Neural progenitor cell (in vitro differentiated cells): ENCODE results near the gene NPR3. TPM values are rescaled to one million over a fixed set of nuclear protein-coding genes. Genes with fewer than 3 reads are reported as not detected.
"Not testable (repeated sequence)": the region's sequence is repeated elsewhere in the genome, so short reads cannot be mapped to it uniquely, and the experiment has no call there.

ENCODE experiments used
- DNase-seq: peaks from one replicate; pipeline ENCODE4 v3.0.0-alpha.2; 2016; ENCODE audit warnings: low spot score
- H2AFZ ChIP-seq: fragments of 200-600 bp; sonication (generic); replicated peaks from 2 replicates; pipeline ENCODE4 v1.6.1; 2016; ENCODE audit warnings: antibody characterized with exemption
- H3F3A ChIP-seq: fragments of 200-600 bp; sonication (generic); 2 replicates; pipeline ENCODE4 v1.6.1; 2016; ENCODE audit warnings: antibody characterized with exemption, low read depth
- H3K27ac ChIP-seq: fragments of 200-600 bp; sonication (generic); 2 replicates; pipeline ENCODE4 v1.5.1; 2016; ENCODE audit warnings: mild to moderate bottlenecking
- H3K27me3 ChIP-seq: fragments of 200-600 bp; sonication (generic); 2 replicates; pipeline ENCODE4 v1.6.1; 2016; ENCODE audit warnings: mild to moderate bottlenecking, moderate library complexity
- H3K36me3 ChIP-seq: fragments of 200-600 bp; sonication (generic); 2 replicates; pipeline ENCODE4 v1.5.1; 2016
- H3K4me1 ChIP-seq: fragments of 200-600 bp; sonication (generic); 2 replicates; pipeline ENCODE4 v1.6.1; 2016; ENCODE audit warnings: mixed run types
- H3K4me2 ChIP-seq: fragments of 200-600 bp; sonication (generic); 2 replicates; pipeline ENCODE4 v1.6.1; 2016
- H3K4me3 ChIP-seq: fragments of 200-600 bp; sonication (generic); 2 replicates; pipeline ENCODE4 v1.5.1; 2016
- H3K79me2 ChIP-seq: fragments of 200-600 bp; sonication (generic); 2 replicates; pipeline ENCODE4 v1.6.1; 2016; ENCODE audit warnings: low read depth
- H3K9ac ChIP-seq: fragments of 200-600 bp; sonication (generic); 2 replicates; pipeline ENCODE4 v1.6.1; 2016
- H3K9me3 ChIP-seq: fragments of 200-600 bp; sonication (generic); 2 replicates; pipeline ENCODE4 v1.5.1; 2016; ENCODE audit warnings: low read depth
- H4K20me1 ChIP-seq: fragments of 200-600 bp; sonication (generic); 2 replicates; pipeline ENCODE4 v1.6.1; 2016; ENCODE audit warnings: low read depth
- H3K27ac Mint-ChIP-seq: 3 replicates; pipeline ENCODE4 v1.8.0; 2021; ENCODE audit warnings: mixed read lengths
- H3K27me3 Mint-ChIP-seq: 2 replicates; pipeline ENCODE4 v1.8.0; 2022; ENCODE audit warnings: low read depth, mild to moderate bottlenecking, inconsistent platforms, moderate library complexity, mixed read lengths; ENCODE audit not compliant: insufficient read depth
- H3K36me3 Mint-ChIP-seq: 3 replicates; pipeline ENCODE4 v1.8.0; 2021; ENCODE audit warnings: mixed read lengths
- H3K4me1 Mint-ChIP-seq: 3 replicates; pipeline ENCODE4 v1.8.0; 2021; ENCODE audit warnings: mixed read lengths
- H3K4me3 Mint-ChIP-seq: 3 replicates; pipeline ENCODE4 v1.8.0; 2021; ENCODE audit warnings: mild to moderate bottlenecking, moderate library complexity, mixed read lengths
- H3K9me3 Mint-ChIP-seq: 3 replicates; pipeline ENCODE4 v1.8.0; 2020; ENCODE audit warnings: mixed read lengths
- CTCF ChIP-seq: fragments of 200-600 bp; sonication (generic); IDR thresholded peaks from 2 replicates; pipeline ENCODE4 v1.5.1; 2017; ENCODE audit warnings: antibody characterized with exemption, mild to moderate bottlenecking
- EZH2 ChIP-seq: fragments of 200-600 bp; sonication (generic); IDR thresholded peaks from 2 replicates; pipeline ENCODE4 v1.6.1; 2017; ENCODE audit warnings: antibody characterized with exemption, mild to moderate bottlenecking, moderate library complexity
- EZH2phosphoT487 ChIP-seq: fragments of 200-600 bp; sonication (generic); IDR thresholded peaks from 2 replicates; pipeline ENCODE4 v1.6.1; 2017; ENCODE audit warnings: antibody characterized with exemption
- total RNA-seq: library from RNA; depleted of rRNA; stranded (reverse); fragments of >200 nt; gene quantifications from 2 replicates; pipeline ENCODE4 v1.2.3, GENCODE V29; 2015; ENCODE audit warnings: low replicate concordance

Gene NPR3
- total RNA-seq, 1 donor from 2014 or later, result not detected

GRCh38 chr5:32802764-32803163, 91.6 kb downstream of the NPR3 start:
- no peak overlapping the region for H2AFZ ChIP-seq
- no peaks in the 10 kb centered on the region for H3K27me3 ChIP-seq
- H3K79me2 ChIP-seq, result no peaks in the 10 kb centered on the region
- H3K27ac Mint-ChIP-seq, result no peak overlapping the region
- no peaks in the 10 kb centered on the region for H3K9me3 ChIP-seq
- no peak overlapping the region for H3K27ac ChIP-seq
- H3K9ac ChIP-seq, result no peak overlapping the region
- no peaks in the 10 kb centered on the region for H3K4me1 Mint-ChIP-seq
- no peaks in the 10 kb centered on the region for H3F3A ChIP-seq
- no peaks in the 10 kb centered on the region for H4K20me1 ChIP-seq
- H3K4me3 Mint-ChIP-seq, result no peak overlapping the region
- no peaks in the 10 kb centered on the region for H3K4me1 ChIP-seq
- no peaks in the 10 kb centered on the region for H3K36me3 Mint-ChIP-seq
- H3K27me3 Mint-ChIP-seq, result no peaks in the 10 kb centered on the region
- TF ChIP-seq CTCF, result no peak
- H3K36me3 ChIP-seq, result no peaks in the 10 kb centered on the region
- H3K9me3 Mint-ChIP-seq, result peaks cover 17% of the 10 kb centered on the region
- no peak overlapping the region for H3K4me2 ChIP-seq
- DNase-seq, result no peak
- H3K4me3 ChIP-seq, result no peak overlapping the region

- H3K36me3 Mint-ChIP-seq, result no peaks in the 10 kb centered on the region
- no peaks in the 10 kb centered on the region for H3K27me3 Mint-ChIP-seq
- Histone ChIP-seq H3K9me3 (no peaks in the 10 kb centered on the region), H4K20me1 (no peaks in the 10 kb centered on the region), H3K4me2 (no peak overlapping the region), H3K4me3 (no peak overlapping the region), H3K27ac (no peak overlapping the region), H3K27me3 (no peaks in the 10 kb centered on the region), H3F3A (no peaks in the 10 kb centered on the region), H3K4me1 (no peaks in the 10 kb centered on the region), H3K79me2 (no peaks in the 10 kb centered on the region), H2AFZ (no peak overlapping the region), H3K9ac (no peak overlapping the region), H3K36me3 (no peaks in the 10 kb centered on the region)
- H3K9me3 Mint-ChIP-seq, result peaks cover 17% of the 10 kb centered on the region
- DNase-seq, result no peak
- no peaks in the 10 kb centered on the region for H3K4me1 Mint-ChIP-seq
- no peak overlapping the region for H3K4me3 Mint-ChIP-seq
- no peak for TF ChIP-seq EZH2phosphoT487
- H3K27ac Mint-ChIP-seq, result no peak overlapping the region
Measured at GRCh38 chr5:32803656-32804055, 92.5 kb downstream of the NPR3 start.

GRCh38 chr5:32805462-32805861, 94.3 kb downstream of the NPR3 start:
- not testable (repeated sequence) for H3K9me3 ChIP-seq, H2AFZ ChIP-seq, H3K36me3 Mint-ChIP-seq, H3K4me1 ChIP-seq, H3K4me2 ChIP-seq, H3K4me3 ChIP-seq, H3K36me3 ChIP-seq, H3K27me3 ChIP-seq, H3K4me3 Mint-ChIP-seq, H3K4me1 Mint-ChIP-seq, H3K27ac Mint-ChIP-seq, H3K79me2 ChIP-seq, DNase-seq, H4K20me1 ChIP-seq, H3K27me3 Mint-ChIP-seq, H3K27ac ChIP-seq, H3F3A ChIP-seq, H3K9ac ChIP-seq
- H3K9me3 Mint-ChIP-seq, result peaks cover 13% of the 10 kb centered on the region

GRCh38 chr5:32805971-32806638, 95.0 kb downstream of the NPR3 start:
- DNase-seq, result no peak
- H3K36me3 ChIP-seq, result no peaks in the 10 kb centered on the region
- H3K9me3 ChIP-seq, result no peaks in the 10 kb centered on the region
- Mint-ChIP-seq H3K4me1 (no peaks in the 10 kb centered on the region), H3K9me3 (peaks cover 9% of the 10 kb centered on the region), H3K27ac (no peak overlapping the region), H3K36me3 (no peaks in the 10 kb centered on the region), H3K27me3 (no peaks in the 10 kb centered on the region), H3K4me3 (no peak overlapping the region)
- no peak for TF ChIP-seq EZH2phosphoT487
- no peak for TF ChIP-seq EZH2
- TF ChIP-seq CTCF, result no peak
- no peak overlapping the region for H3K9ac ChIP-seq
- H3K4me3 ChIP-seq, result no peak overlapping the region
- no peaks in the 10 kb centered on the region for H3K79me2 ChIP-seq
- no peaks in the 10 kb centered on the region for H3F3A ChIP-seq
- no peaks in the 10 kb centered on the region for H4K20me1 ChIP-seq
- H3K27me3 ChIP-seq, result no peaks in the 10 kb centered on the region
- H3K4me1 ChIP-seq, result no peaks in the 10 kb centered on the region
- no peak overlapping the region for H2AFZ ChIP-seq
- no peak overlapping the region for H3K4me2 ChIP-seq
- H3K27ac ChIP-seq, result no peak overlapping the region
